ENCODE data around the gene IRAG1. TPM values are rescaled to one million over a fixed set of nuclear protein-coding genes. Genes with fewer than 3 reads are reported as not detected.

Gene IRAG1, protein sequence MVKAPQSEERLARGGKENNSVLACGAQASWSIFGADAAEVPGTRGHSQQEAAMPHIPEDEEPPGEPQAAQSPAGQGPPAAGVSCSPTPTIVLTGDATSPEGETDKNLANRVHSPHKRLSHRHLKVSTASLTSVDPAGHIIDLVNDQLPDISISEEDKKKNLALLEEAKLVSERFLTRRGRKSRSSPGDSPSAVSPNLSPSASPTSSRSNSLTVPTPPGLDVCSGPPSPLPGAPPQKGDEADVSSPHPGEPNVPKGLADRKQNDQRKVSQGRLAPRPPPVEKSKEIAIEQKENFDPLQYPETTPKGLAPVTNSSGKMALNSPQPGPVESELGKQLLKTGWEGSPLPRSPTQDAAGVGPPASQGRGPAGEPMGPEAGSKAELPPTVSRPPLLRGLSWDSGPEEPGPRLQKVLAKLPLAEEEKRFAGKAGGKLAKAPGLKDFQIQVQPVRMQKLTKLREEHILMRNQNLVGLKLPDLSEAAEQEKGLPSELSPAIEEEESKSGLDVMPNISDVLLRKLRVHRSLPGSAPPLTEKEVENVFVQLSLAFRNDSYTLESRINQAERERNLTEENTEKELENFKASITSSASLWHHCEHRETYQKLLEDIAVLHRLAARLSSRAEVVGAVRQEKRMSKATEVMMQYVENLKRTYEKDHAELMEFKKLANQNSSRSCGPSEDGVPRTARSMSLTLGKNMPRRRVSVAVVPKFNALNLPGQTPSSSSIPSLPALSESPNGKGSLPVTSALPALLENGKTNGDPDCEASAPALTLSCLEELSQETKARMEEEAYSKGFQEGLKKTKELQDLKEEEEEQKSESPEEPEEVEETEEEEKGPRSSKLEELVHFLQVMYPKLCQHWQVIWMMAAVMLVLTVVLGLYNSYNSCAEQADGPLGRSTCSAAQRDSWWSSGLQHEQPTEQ
- 0.18 and 1.6 TPM in 2 replicates for total RNA-seq

DNA sequence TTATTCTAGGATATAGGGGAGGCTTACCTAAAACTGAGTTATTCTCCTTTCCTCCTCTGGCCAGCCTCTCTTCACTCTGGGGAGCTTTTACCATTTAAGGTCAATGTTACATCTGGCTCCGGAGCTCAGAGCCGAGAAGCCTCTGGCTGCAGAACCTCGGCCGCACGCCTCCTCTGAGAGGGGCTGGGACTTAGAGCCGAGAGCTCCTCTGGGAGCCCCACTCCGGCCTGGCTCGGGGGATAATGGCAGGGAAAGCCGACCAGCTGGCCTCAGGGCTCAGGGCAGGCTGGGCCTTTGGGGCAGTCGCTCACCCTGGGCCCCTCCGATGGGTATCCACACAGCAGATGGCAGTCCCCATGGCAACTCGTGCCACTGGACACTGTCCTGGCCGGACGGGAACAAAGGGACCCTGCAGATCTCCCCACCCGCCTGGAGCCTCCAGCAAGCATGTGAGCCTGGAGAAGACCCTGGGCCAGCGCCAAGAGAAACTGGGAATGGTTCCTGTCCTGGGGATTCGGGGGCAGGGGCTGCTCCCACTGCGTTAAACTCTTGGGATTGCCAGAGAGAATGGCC lies at the start of gene IRAG1:
Gene IRAG1 (minus strand): TSS at position 247 of the 573 bp plus-strand sequence. CDS start 153 bp downstream, at position 94.

Other genes with a start within 250 kb of the IRAG1 start
- gene AMPD3, start 238.5 kb downstream of the IRAG1 start, total RNA-seq = 1.3 and 1.6 TPM in 2 replicates
- 24.7 and 26.4 TPM in 2 replicates for gene RNF141, start 152.6 kb downstream of the IRAG1 start, total RNA-seq
- gene LYVE1, start 125.1 kb downstream of the IRAG1 start, total RNA-seq = 0.19 and 0.54 TPM in 2 replicates
- gene CTR9, start 57.5 kb upstream of the IRAG1 start, total RNA-seq = 24.7 and 25.6 TPM in 2 replicates
- 728 and 867 TPM in 2 replicates for gene EIF4G2, start 115.2 kb upstream of the IRAG1 start, total RNA-seq
- 13.7 and 18.3 TPM in 2 replicates for gene ZBED5, start 164.3 kb upstream of the IRAG1 start, total RNA-seq